Liver (tissue), 9 donors: ENCODE results near the gene LCE1E. TPM values are rescaled to one million over a fixed set of nuclear protein-coding genes. Genes with fewer than 3 reads are reported as not detected.

Experiments used
- DNase-seq: peaks from one replicate; pipeline ENCODE4 v3.0.0-alpha.2; 2017; ENCODE audit warnings: low spot score
- H3K27ac ChIP-seq, 2 donors: one replicate each; pipeline ENCODE4 v1.7.0; 2013; ENCODE audit warnings: inconsistent platforms in 2 of 2, low read length in 2 of 2, control low read depth in 1 of 2, low read depth in 1 of 2, mild to moderate bottlenecking in 1 of 2
- H3K27me3 ChIP-seq, 4 donors: one replicate each; pipeline versions ENCODE4 v1.6.1 to v1.7.0; 2013; ENCODE audit warnings: low read length in 3 of 4, inconsistent platforms in 1 of 4, mild to moderate bottlenecking in 1 of 4, moderate library complexity in 1 of 4; ENCODE audit not compliant: control insufficient read depth in 4 of 4, insufficient read depth in 4 of 4
- H3K36me3 ChIP-seq, 4 donors: one replicate each; pipeline versions ENCODE4 v1.6.1 to v1.7.0; 2013; ENCODE audit warnings: low read length in 3 of 4, mild to moderate bottlenecking in 3 of 4, low read depth in 1 of 4, moderate library complexity in 1 of 4; ENCODE audit not compliant: control insufficient read depth in 4 of 4, insufficient read depth in 3 of 4
- H3K4me1 ChIP-seq, 4 donors: one replicate each; pipeline versions ENCODE4 v1.6.1 to v1.7.0; 2013; ENCODE audit warnings: low read length in 3 of 4, mild to moderate bottlenecking in 3 of 4, moderate library complexity in 1 of 4; ENCODE audit not compliant: control insufficient read depth in 4 of 4, insufficient read depth in 4 of 4
- H3K4me3 ChIP-seq, 3 donors: one replicate each; pipeline versions ENCODE4 v1.6.1 to v1.7.0; 2013; ENCODE audit warnings: low read length in 3 of 3, control low read depth in 1 of 3, low read depth in 1 of 3, mild to moderate bottlenecking in 1 of 3
- H3K9ac ChIP-seq, 2 donors: one replicate each; pipeline ENCODE4 v1.7.0; 2013; ENCODE audit warnings: low read length in 2 of 2, mild to moderate bottlenecking in 2 of 2, moderate library complexity in 2 of 2, control low read depth in 1 of 2, low read depth in 1 of 2
- H3K9me3 ChIP-seq, 4 donors: one replicate each; pipeline versions ENCODE4 v1.6.1 to v1.7.0; 2013; ENCODE audit warnings: low read length in 3 of 4; ENCODE audit not compliant: control insufficient read depth in 4 of 4
- CTCF ChIP-seq: fragments of 150-350 bp; IDR thresholded peaks from 2 replicates; pipeline ENCODE4 v1.5.1; 2017; ENCODE audit warnings: improper control_type of control experiment, low read depth, low read length; ENCODE audit not compliant: missing input control
- EGR1 ChIP-seq, 2 donors: IDR thresholded peaks; 2 replicates each; pipeline ENCODE4 v1.6.1; 2016 to 2018; ENCODE audit warnings: antibody characterized with exemption in 2 of 2, low read depth in 2 of 2
- FOXA1 ChIP-seq: IDR thresholded peaks from 2 replicates; pipeline ENCODE4 v1.6.1; 2016; ENCODE audit warnings: antibody characterized with exemption
- FOXA2 ChIP-seq: IDR thresholded peaks from 2 replicates; pipeline ENCODE4 v1.6.1; 2016; ENCODE audit warnings: antibody characterized with exemption
- GABPA ChIP-seq, 2 donors: IDR thresholded peaks in 1 of 2; conservative IDR thresholded peaks in 1 of 2; 2 replicates each; pipeline ENCODE4 v1.6.1; 2016; ENCODE audit warnings: antibody characterized with exemption in 2 of 2, mild to moderate bottlenecking in 1 of 2, moderate library complexity in 1 of 2
- HNF4A ChIP-seq, 2 donors: conservative IDR thresholded peaks; 2 replicates each; pipeline ENCODE4 v1.6.1; 2016; ENCODE audit warnings: antibody characterized with exemption in 2 of 2, mild to moderate bottlenecking in 2 of 2
- HNF4G ChIP-seq: IDR thresholded peaks from 2 replicates; pipeline ENCODE4 v1.6.1; 2016; ENCODE audit warnings: antibody characterized with exemption
- JUND ChIP-seq, 2 donors: IDR thresholded peaks; 2 replicates each; pipeline ENCODE4 v1.6.1; 2016; ENCODE audit warnings: antibody characterized with exemption in 2 of 2
- NR2F2 ChIP-seq: IDR thresholded peaks from 2 replicates; pipeline ENCODE4 v1.6.1; 2016; ENCODE audit warnings: antibody characterized with exemption
- RAD21 ChIP-seq, 2 donors: IDR thresholded peaks; 2 replicates each; pipeline ENCODE4 v1.6.1; 2016; ENCODE audit warnings: antibody characterized with exemption in 2 of 2, mild to moderate bottlenecking in 2 of 2
- RXRA ChIP-seq, 2 donors: IDR thresholded peaks; 2 replicates each; pipeline ENCODE4 v1.6.1; 2017 to 2018; ENCODE audit warnings: antibody characterized with exemption in 2 of 2, mild to moderate bottlenecking in 1 of 2
- SP1 ChIP-seq: IDR thresholded peaks from 2 replicates; pipeline ENCODE4 v1.6.1; 2018; ENCODE audit warnings: antibody characterized with exemption, mild to moderate bottlenecking
- YY1 ChIP-seq: IDR thresholded peaks from 2 replicates; pipeline ENCODE4 v1.6.1; 2016; ENCODE audit warnings: antibody characterized with exemption, mild to moderate bottlenecking
- WGBS: extraction: QIAGEN DNeasy Blood & Tissue Kit; methylation state at CpG from one replicate; pipeline ENCODE4 v1.1.7; 2013; 5-methylcytosine and 5-hydroxymethylcytosine counted together
- polyA plus RNA-seq, 2 donors: library from polyadenylated mRNA; stranded (reverse) in 1 of 2; unstranded in 1 of 2; fragments of 200-250 nt in 1 of 2; fragments of >200 nt in 1 of 2; fragmentation: Nextera tagmentation in 1 of 2; extraction: Ambion mirVana in 1 of 2; gene quantifications; one replicate each; pipeline versions ENCODE4 v1.2.1 to v1.2.3, GENCODE V29; 2013 to 2015
- total RNA-seq, 2 donors: library from RNA; depleted of rRNA; stranded (reverse); fragments of >200 nt; gene quantifications; one replicate each; pipeline ENCODE4 v1.2.3, GENCODE V29; 2014
- TF ChIP-seq, protein P1 (sequence below): IDR thresholded peaks from 2 replicates; pipeline ENCODE4 v1.6.1; 2016; ENCODE audit warnings: antibody characterized with exemption
- TF ChIP-seq, protein P2 (sequence below): IDR thresholded peaks from 2 replicates; pipeline ENCODE4 v1.6.1; 2016; ENCODE audit warnings: antibody characterized with exemption, mild to moderate bottlenecking
- donor health status: healthy.
- donor health status: healthy.
- donor health status: healthy.
- donor health status: healthy.
- donor health status: healthy.

Gene LCE1E
- total and polyA plus RNA-seq, 4 donors = not detected

- Histone ChIP-seq H3K9ac (no peak overlapping the region), H3K27ac (no peak overlapping the region), H3K4me1 (no peaks in the 10 kb centered on the region), H3K36me3 (no peaks in the 10 kb centered on the region), H3K9me3 (no peaks in the 10 kb centered on the region), H3K27me3 (peaks cover 0 to 4% (median 3%) of the 10 kb centered on the region in 4 donors), H3K4me3 (no peak overlapping the region)
- WGBS = 52% methylated on average over 2 of the region's 2 CpGs
- TF ChIP-seq, protein P1, sequence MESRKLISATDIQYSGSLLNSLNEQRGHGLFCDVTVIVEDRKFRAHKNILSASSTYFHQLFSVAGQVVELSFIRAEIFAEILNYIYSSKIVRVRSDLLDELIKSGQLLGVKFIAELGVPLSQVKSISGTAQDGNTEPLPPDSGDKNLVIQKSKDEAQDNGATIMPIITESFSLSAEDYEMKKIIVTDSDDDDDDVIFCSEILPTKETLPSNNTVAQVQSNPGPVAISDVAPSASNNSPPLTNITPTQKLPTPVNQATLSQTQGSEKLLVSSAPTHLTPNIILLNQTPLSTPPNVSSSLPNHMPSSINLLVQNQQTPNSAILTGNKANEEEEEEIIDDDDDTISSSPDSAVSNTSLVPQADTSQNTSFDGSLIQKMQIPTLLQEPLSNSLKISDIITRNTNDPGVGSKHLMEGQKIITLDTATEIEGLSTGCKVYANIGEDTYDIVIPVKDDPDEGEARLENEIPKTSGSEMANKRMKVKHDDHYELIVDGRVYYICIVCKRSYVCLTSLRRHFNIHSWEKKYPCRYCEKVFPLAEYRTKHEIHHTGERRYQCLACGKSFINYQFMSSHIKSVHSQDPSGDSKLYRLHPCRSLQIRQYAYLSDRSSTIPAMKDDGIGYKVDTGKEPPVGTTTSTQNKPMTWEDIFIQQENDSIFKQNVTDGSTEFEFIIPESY = no peak
- TF ChIP-seq HNF4A (conservative IDR thresholded peaks at IDR 0.05) = no peak
- no peak for TF ChIP-seq RAD21 (IDR thresholded peaks at IDR 0.05)
- TF ChIP-seq, protein P2, sequence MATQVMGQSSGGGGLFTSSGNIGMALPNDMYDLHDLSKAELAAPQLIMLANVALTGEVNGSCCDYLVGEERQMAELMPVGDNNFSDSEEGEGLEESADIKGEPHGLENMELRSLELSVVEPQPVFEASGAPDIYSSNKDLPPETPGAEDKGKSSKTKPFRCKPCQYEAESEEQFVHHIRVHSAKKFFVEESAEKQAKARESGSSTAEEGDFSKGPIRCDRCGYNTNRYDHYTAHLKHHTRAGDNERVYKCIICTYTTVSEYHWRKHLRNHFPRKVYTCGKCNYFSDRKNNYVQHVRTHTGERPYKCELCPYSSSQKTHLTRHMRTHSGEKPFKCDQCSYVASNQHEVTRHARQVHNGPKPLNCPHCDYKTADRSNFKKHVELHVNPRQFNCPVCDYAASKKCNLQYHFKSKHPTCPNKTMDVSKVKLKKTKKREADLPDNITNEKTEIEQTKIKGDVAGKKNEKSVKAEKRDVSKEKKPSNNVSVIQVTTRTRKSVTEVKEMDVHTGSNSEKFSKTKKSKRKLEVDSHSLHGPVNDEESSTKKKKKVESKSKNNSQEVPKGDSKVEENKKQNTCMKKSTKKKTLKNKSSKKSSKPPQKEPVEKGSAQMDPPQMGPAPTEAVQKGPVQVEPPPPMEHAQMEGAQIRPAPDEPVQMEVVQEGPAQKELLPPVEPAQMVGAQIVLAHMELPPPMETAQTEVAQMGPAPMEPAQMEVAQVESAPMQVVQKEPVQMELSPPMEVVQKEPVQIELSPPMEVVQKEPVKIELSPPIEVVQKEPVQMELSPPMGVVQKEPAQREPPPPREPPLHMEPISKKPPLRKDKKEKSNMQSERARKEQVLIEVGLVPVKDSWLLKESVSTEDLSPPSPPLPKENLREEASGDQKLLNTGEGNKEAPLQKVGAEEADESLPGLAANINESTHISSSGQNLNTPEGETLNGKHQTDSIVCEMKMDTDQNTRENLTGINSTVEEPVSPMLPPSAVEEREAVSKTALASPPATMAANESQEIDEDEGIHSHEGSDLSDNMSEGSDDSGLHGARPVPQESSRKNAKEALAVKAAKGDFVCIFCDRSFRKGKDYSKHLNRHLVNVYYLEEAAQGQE = no peak
- TF ChIP-seq CTCF = no peak
- TF ChIP-seq SP1 = no peak
- no peak for TF ChIP-seq HNF4G
- no peak for TF ChIP-seq YY1
- no peak for TF ChIP-seq FOXA2
- no peak for DNase-seq
These were observed 3.0 kb upstream of the LCE1E start for GRCh38 chr1:152783095-152783494.

GRCh38 chr1:152795686-152796085, 9.6 kb downstream of the LCE1E start:
- H3K4me1 ChIP-seq = no peaks in the 10 kb centered on the region
- H3K9me3 ChIP-seq = no peaks in the 10 kb centered on the region
- H3K27me3 ChIP-seq = peaks cover 0 to 3% (median 0%) of the 10 kb centered on the region in 4 donors
- 59% methylated on average over 4 of the region's 4 CpGs for WGBS
- no peak for DNase-seq
- no peak overlapping the region for H3K9ac ChIP-seq
- H3K27ac ChIP-seq = no peak overlapping the region
- H3K36me3 ChIP-seq = no peaks in the 10 kb centered on the region
- H3K4me3 ChIP-seq = no peak overlapping the region
- TF ChIP-seq SP1 = no peak
- no peak for TF ChIP-seq FOXA1
- no peak for TF ChIP-seq FOXA2
- no peak for TF ChIP-seq JUND (IDR thresholded peaks at IDR 0.05)
- TF ChIP-seq, protein P2 = no peak
- no peak for TF ChIP-seq HNF4A (conservative IDR thresholded peaks at IDR 0.05)
- TF ChIP-seq RXRA (IDR thresholded peaks at IDR 0.05) = no peak
- no peak for TF ChIP-seq NR2F2
- TF ChIP-seq EGR1 (IDR thresholded peaks at IDR 0.05; ENCODE audit: low read depth in 2 of 2) = no peak
- TF ChIP-seq GABPA (IDR thresholded peaks at IDR 0.05 in 1 of 2, conservative IDR thresholded peaks at IDR 0.05 in 1 of 2) = no peak
- TF ChIP-seq CTCF = no peak
- no peak for TF ChIP-seq RAD21 (IDR thresholded peaks at IDR 0.05)
